H1 (cell line): Measurements from ENCODE around the gene PURB. TPM values are rescaled to one million over a fixed set of nuclear protein-coding genes. Genes with fewer than 3 reads are reported as not detected.

ENCODE experiments used
- CTCF ChIA-PET: fragments of 300-600 bp; sonication (Branson Sonifier 250); formaldehyde crosslinking; loops from one replicate; lab custom pipeline; 2021; ENCODE audit not compliant: partially characterized antibody; lab: Charles Lee
- POLR2A ChIA-PET: fragments of 300-600 bp; sonication (Branson Sonifier 250); formaldehyde crosslinking; loops from one replicate; lab custom pipeline; 2021; ENCODE audit warnings: inconsistent platforms; ENCODE audit not compliant: partially characterized antibody; lab: Charles Lee
- DNase-seq, 2 experiments: peaks; one replicate each; pipeline versions ENCODE4 v3.0.0 to v3.0.0-alpha.2; 2010 to 2022; ENCODE audit warnings: low spot score in 2 of 2, low read depth in 1 of 2, mixed read lengths in 1 of 2
- FAIRE-seq: peaks from 2 replicates; lab custom pipeline; 2011; peaks lifted over from hg19 to GRCh38; lab: Jason Lieb, UNC
- H2AFZ ChIP-seq: 2 replicates; pipeline ENCODE4 v1.8.1; 2012; ENCODE audit warnings: low read length, inconsistent platforms
- H2AK5ac ChIP-seq: 2 replicates; pipeline ENCODE4 v1.6.1; 2013; ENCODE audit warnings: low read depth, low read length
- H2BK120ac ChIP-seq: replicated peaks from 2 replicates; pipeline ENCODE3; 2013; ENCODE audit warnings: low read depth, low read length, inconsistent platforms
- H2BK12ac ChIP-seq: 2 replicates; pipeline ENCODE4 v1.6.1; 2013; ENCODE audit warnings: low read depth, low read length
- H2BK15ac ChIP-seq: 2 replicates; pipeline ENCODE4 v1.6.1; 2013; ENCODE audit warnings: low read length
- H2BK20ac ChIP-seq: 2 replicates; pipeline ENCODE4 v1.6.1; 2013; ENCODE audit warnings: low read length
- H2BK5ac ChIP-seq: 2 replicates; pipeline ENCODE4 v1.6.1; 2013; ENCODE audit warnings: low read depth, low read length
- H3K14ac ChIP-seq: 2 replicates; pipeline ENCODE4 v1.6.1; 2013; ENCODE audit warnings: inconsistent platforms; ENCODE audit not compliant: insufficient read length
- H3K18ac ChIP-seq: 2 replicates; pipeline ENCODE4 v1.6.1; 2013; ENCODE audit warnings: low read length; ENCODE audit errors: extremely low read depth
- H3K23ac ChIP-seq: 2 replicates; pipeline ENCODE4 v1.6.1; 2013; ENCODE audit warnings: inconsistent platforms; ENCODE audit not compliant: insufficient read length
- H3K23me2 ChIP-seq: 2 replicates; pipeline ENCODE4 v1.6.1; 2013; ENCODE audit warnings: low read depth, low read length
- H3K27ac ChIP-seq: 2 replicates; pipeline ENCODE4 v1.6.1; 2011; ENCODE audit warnings: low read depth, low read length, inconsistent platforms
- H3K27me3 ChIP-seq, 4 experiments: replicated peaks in 1 of 4; 1 replicate in 1 of 4; 2 replicates in 3 of 4; pipeline versions ENCODE4 v1.6.1 to v1.8.1; 2011 to 2013; ENCODE audit warnings: low read length in 3 of 4, mild to moderate bottlenecking in 3 of 4, inconsistent platforms in 2 of 4, mixed read lengths in 2 of 4, moderate library complexity in 1 of 4; ENCODE audit not compliant: control insufficient read depth in 3 of 4, insufficient read depth in 3 of 4; ENCODE audit errors: extremely low read depth in 1 of 4
- H3K36me3 ChIP-seq, 4 experiments: 2 replicates each; pipeline versions ENCODE4 v1.6.1 to v1.8.1; 2011 to 2013; ENCODE audit warnings: mild to moderate bottlenecking in 4 of 4, low read length in 3 of 4, moderate library complexity in 2 of 4, control low read depth in 1 of 4, inconsistent platforms in 1 of 4; ENCODE audit not compliant: insufficient read depth in 4 of 4, control insufficient read depth in 2 of 4
- H3K4ac ChIP-seq: replicated peaks from 2 replicates; pipeline ENCODE3; 2013; ENCODE audit warnings: low read length, low read depth, mixed read lengths, inconsistent platforms; ENCODE audit not compliant: insufficient read length
- H3K4me1 ChIP-seq, 4 experiments: replicated peaks in 1 of 4; 1 replicate in 1 of 4; 2 replicates in 3 of 4; pipeline versions ENCODE4 v1.6.1 to v1.8.1; 2011 to 2013; ENCODE audit warnings: low read length in 3 of 4, inconsistent platforms in 2 of 4, mixed read lengths in 1 of 4; ENCODE audit not compliant: insufficient read depth in 4 of 4, control insufficient read depth in 3 of 4
- H3K4me2 ChIP-seq, 2 experiments: 2 replicates each; pipeline versions ENCODE4 v1.6.1 to v1.8.1; 2011 to 2013; ENCODE audit warnings: low read depth in 2 of 2, low read length in 2 of 2, control low read depth in 1 of 2, inconsistent platforms in 1 of 2, mild to moderate bottlenecking in 1 of 2; ENCODE audit not compliant: insufficient read depth in 1 of 2
- H3K4me3 ChIP-seq, 4 experiments: fragments of 200-600, 300-600 bp in 1 of 4; sonication (generic), shearing (Covaris generic), sonication (Bioruptor Twin) in 1 of 4; 2 replicates each; pipeline versions ENCODE4 v1.5.1 to v1.8.1; 2011 to 2016; ENCODE audit warnings: low read length in 4 of 4, low read depth in 3 of 4, control low read depth in 2 of 4, inconsistent platforms in 2 of 4, mild to moderate bottlenecking in 2 of 4, mixed read lengths in 1 of 4, moderate library complexity in 1 of 4; ENCODE audit not compliant: insufficient read depth in 2 of 4; ENCODE audit errors: extremely low read depth in 1 of 4
- H3K56ac ChIP-seq: replicated peaks from 2 replicates; pipeline ENCODE3; 2013; ENCODE audit warnings: low read depth, mild to moderate bottlenecking, mixed read lengths, low read length, inconsistent platforms; ENCODE audit not compliant: insufficient read length
- H3K79me1 ChIP-seq: 2 replicates; pipeline ENCODE4 v1.6.1; 2013; ENCODE audit warnings: low read depth, low read length, control low read depth
- H3K79me2 ChIP-seq, 2 experiments: 2 replicates each; pipeline versions ENCODE4 v1.6.1 to v1.8.1; 2012 to 2013; ENCODE audit warnings: low read length in 2 of 2, mild to moderate bottlenecking in 2 of 2, inconsistent platforms in 1 of 2; ENCODE audit not compliant: insufficient read depth in 2 of 2, control insufficient read depth in 1 of 2
- H3K9ac ChIP-seq, 4 experiments: replicated peaks in 1 of 4; 1 replicate in 1 of 4; 2 replicates in 3 of 4; pipeline versions ENCODE4 v1.6.1 to v1.8.1; 2011 to 2013; ENCODE audit warnings: low read depth in 3 of 4, low read length in 3 of 4, control low read depth in 2 of 4, mild to moderate bottlenecking in 2 of 4, moderate library complexity in 2 of 4, inconsistent platforms in 1 of 4; ENCODE audit errors: extremely low read depth in 1 of 4
- H3K9me3 ChIP-seq, 2 experiments: 2 replicates each; pipeline versions ENCODE4 v1.6.1 to v1.8.1; 2012 to 2013; ENCODE audit warnings: mild to moderate bottlenecking in 2 of 2, moderate library complexity in 2 of 2, control low read depth in 1 of 2, inconsistent platforms in 1 of 2, low read depth in 1 of 2, low read length in 1 of 2, mixed read lengths in 1 of 2; ENCODE audit not compliant: insufficient read depth in 2 of 2
- H4K20me1 ChIP-seq, 2 experiments: replicated peaks in 1 of 2; 2 replicates each; pipeline versions ENCODE3 to v1.8.1; 2011 to 2013; ENCODE audit warnings: inconsistent platforms in 2 of 2, low read length in 2 of 2, mild to moderate bottlenecking in 1 of 2; ENCODE audit not compliant: insufficient read depth in 2 of 2, control insufficient read depth in 1 of 2
- H4K5ac ChIP-seq: 2 replicates; pipeline ENCODE4 v1.6.1; 2013; ENCODE audit warnings: low read length, low read depth, mixed read lengths, inconsistent platforms; ENCODE audit not compliant: insufficient read length
- H4K8ac ChIP-seq: 2 replicates; pipeline ENCODE4 v1.8.0; 2013; ENCODE audit warnings: mild to moderate bottlenecking, moderate library complexity, low read length, inconsistent platforms; ENCODE audit not compliant: insufficient read depth; ENCODE audit errors: extremely low read depth
- H4K91ac ChIP-seq: replicated peaks from 2 replicates; pipeline ENCODE3; 2013; ENCODE audit warnings: low read length, mixed read lengths, inconsistent platforms; ENCODE audit not compliant: insufficient read length
- ATF3 ChIP-seq: IDR thresholded peaks from 2 replicates; pipeline ENCODE4 v1.6.1; 2011; ENCODE audit warnings: low read depth, mild to moderate bottlenecking, low read length; ENCODE audit not compliant: insufficient read depth
- CBX5 ChIP-seq: fragments of 300-800, 300-1000 bp; sonication (generic); IDR thresholded peaks from 2 replicates; pipeline ENCODE4 v1.7.1; 2016; ENCODE audit warnings: antibody characterized with exemption, low read length, low read depth
- CEBPB ChIP-seq: IDR thresholded peaks from 2 replicates; pipeline ENCODE4 v1.6.1; 2012; ENCODE audit warnings: low read depth, low read length
- EP300 ChIP-seq, 2 experiments: IDR thresholded peaks; 1 replicate in 1 of 2; 2 replicates in 1 of 2; pipeline ENCODE4 v1.6.1; 2011 to 2012; ENCODE audit warnings: low read depth in 2 of 2, low read length in 2 of 2, mild to moderate bottlenecking in 2 of 2, borderline replicate concordance in 1 of 2, inconsistent platforms in 1 of 2, moderate library complexity in 1 of 2
- PHF8 ChIP-seq: fragments of 200-600 bp; sonication (generic); conservative IDR thresholded peaks from 2 replicates; pipeline ENCODE4 v1.7.1; 2012; ENCODE audit warnings: low read depth, mild to moderate bottlenecking, inconsistent platforms, low read length, moderate library complexity
- SP4 ChIP-seq: IDR thresholded peaks from 2 replicates; pipeline ENCODE4 v1.6.1; 2012; ENCODE audit warnings: low read length, inconsistent platforms
- TAF1 ChIP-seq: IDR thresholded peaks from 2 replicates; pipeline ENCODE4 v1.6.1; 2011; ENCODE audit warnings: mild to moderate bottlenecking, low read depth, low read length
- TBP ChIP-seq: IDR thresholded peaks from 2 replicates; pipeline ENCODE4 v1.6.1; 2011; ENCODE audit warnings: low read depth, low read length, improper control_type of control experiment
- TCF12 ChIP-seq: IDR thresholded peaks from 2 replicates; pipeline ENCODE4 v1.6.1; 2011; ENCODE audit warnings: low read depth, mild to moderate bottlenecking, low read length
- YY1 ChIP-seq: IDR thresholded peaks from 2 replicates; pipeline ENCODE4 v1.6.1; 2011; ENCODE audit warnings: low read depth, mild to moderate bottlenecking, low read length
- WGBS, 2 experiments: shearing (Covaris generic) in 1 of 2; methylation state at CpG; one replicate each; pipeline versions ENCODE4 v1.1.6 to v1.1.7; 2013 to 2015; ENCODE audit warnings: low lambda C conversion rate in 2 of 2, mixed read lengths in 2 of 2, inconsistent platforms in 1 of 2, low coverage in 1 of 2, missing lambda C conversion rate in 1 of 2; ENCODE audit not compliant: insufficient replicate concordance in 2 of 2, insufficient coverage in 1 of 2, insufficient read length in 1 of 2; ENCODE audit errors: extremely low coverage in 1 of 2, missing lambda C conversion rate in 1 of 2; 5-methylcytosine and 5-hydroxymethylcytosine counted together
- polyA plus RNA-seq, 7 experiments: library from polyadenylated mRNA; depleted of rRNA in 3 of 7; stranded (reverse) in 5 of 7; unstranded in 2 of 7; fragments of >200 nt in 5 of 7; fragments of 200-250 nt in 2 of 7; gene quantifications; 1 replicate in 5 of 7; 2 replicates in 1 of 7; 4 replicates in 1 of 7; pipeline versions ENCODE4 v1.2.1 to v1.2.3, GENCODE V29; 2011 to 2013; ENCODE audit warnings: missing spikeins in 2 of 7, mixed read lengths in 2 of 7
- total RNA-seq: library from RNA; stranded (reverse); fragmentation: NEBNext Ultra II Directional; extraction: Animal tissue kit (Norgen Biotek cat#: 25700); gene quantifications from 2 replicates; pipeline ENCODE4 v1.2.1, GENCODE V29; 2021

The PURB gene
- total and polyA plus RNA-seq, 2 of the 8 experiments (the other 6 are each of a cell fraction or from before 2014, with no cell fraction given) = 3.3 to 22.7 TPM

- H4K91ac ChIP-seq = no peak overlapping the region
- H4K8ac ChIP-seq = no peak overlapping the region
- H3K23me2 ChIP-seq = no peaks in the 10 kb centered on the region; the same call in 1 of the 2 replicates
- no peaks in the 10 kb centered on the region for H3K36me3 ChIP-seq
- no peak overlapping the region for H3K4ac ChIP-seq
- H4K5ac ChIP-seq = no peak overlapping the region
- no peak overlapping the region for H2BK120ac ChIP-seq
- no peaks in the 10 kb centered on the region for H3K27me3 ChIP-seq
- no peak overlapping the region for H2BK12ac ChIP-seq
- H3K79me1 ChIP-seq = no peaks in the 10 kb centered on the region
- H2BK15ac ChIP-seq = no peak overlapping the region
- no peak overlapping the region for H3K23ac ChIP-seq
- no peaks in the 10 kb centered on the region for H4K20me1 ChIP-seq
- no peaks in the 10 kb centered on the region for H3K9me3 ChIP-seq
- no peak overlapping the region for H3K4me3 ChIP-seq
- 100% methylated on average over 3 of the region's 3 CpGs; no CpG with 5 or more reads in 1 of the 2 experiments for whole genome bisulfite sequencing, 2 experiments
- no peak overlapping the region for H2AK5ac ChIP-seq
- H3K79me2 ChIP-seq = no peaks in the 10 kb centered on the region
- H3K56ac ChIP-seq = no peak overlapping the region
- no peak overlapping the region for H2AFZ ChIP-seq
- H3K14ac ChIP-seq = no peak overlapping the region
- no peaks in the 10 kb centered on the region; a peak in 1 of 7 replicates for H3K4me1 ChIP-seq
- no peak overlapping the region for H3K9ac ChIP-seq
- ChIA-PET POLR2A (interaction anchor here (0.7 to 1.2 kb wide), 2 partner anchors 28 to 49 kb away, joined by 3 read pairs; no protein-coding TSS in a partner anchor), CTCF (interaction anchor here (0.7 kb wide), 1 partner anchor 174 kb away, joined by 3 read pairs; no protein-coding TSS in a partner anchor)
- no peak overlapping the region for H2BK5ac ChIP-seq
- no peak for FAIRE-seq
- H3K18ac ChIP-seq = no peak overlapping the region
- H2BK20ac ChIP-seq = no peak overlapping the region
- H3K4me2 ChIP-seq = no peak overlapping the region
- H3K27ac ChIP-seq = no peak overlapping the region
- DNase-seq = no peak
- TF ChIP-seq ATF3 (no peak), CEBPB (no peak), TAF1 (no peak), SP4 (no peak), TCF12 (no peak), PHF8 (no peak), YY1 (no peak), CBX5 (no peak), EP300 (IDR thresholded peaks at IDR 0.05; ENCODE audit: borderline replicate concordance in 1 of 2, low read depth in 2 of 2, low read length in 2 of 2) (no peak), TBP (no peak)
These were observed 31.9 kb downstream of the PURB start for GRCh38 chr7:44853391-44853790.
